Psoas muscle (tissue), 8 donors: ENCODE results near the gene CTNNAL1. TPM values are rescaled to one million over a fixed set of nuclear protein-coding genes. Genes with fewer than 3 reads are reported as not detected.

Source experiments
- ATAC-seq, 4 donors: fragments of 200-7000 bp; cut with Tn5 transposase; one replicate each; pipeline ENCODE4 v1.9.1; 2020; ENCODE audit warnings: moderate library complexity in 3 of 4, mild to moderate bottlenecking in 2 of 4
- DNase-seq, 2 donors: peaks; one replicate each; pipeline ENCODE4 v3.0.0-alpha.2; 2020
- H3K27ac ChIP-seq: fragments of 200-600 bp; one replicate; pipeline ENCODE4 v1.8.0; 2022
- H3K27me3 ChIP-seq, 3 donors: fragments of 200-600 bp in 1 of 3; one replicate each; pipeline versions ENCODE4 v1.6.1 to v1.8.0; 2013 to 2022; ENCODE audit warnings: low read length in 2 of 3, mild to moderate bottlenecking in 2 of 3, moderate library complexity in 1 of 3; ENCODE audit not compliant: insufficient read depth in 3 of 3
- H3K36me3 ChIP-seq, 2 donors: fragments of 200-600 bp in 1 of 2; one replicate each; pipeline versions ENCODE4 v1.6.1 to v1.8.0; 2013 to 2022; ENCODE audit warnings: low read depth in 1 of 2, mild to moderate bottlenecking in 1 of 2, moderate library complexity in 1 of 2; ENCODE audit not compliant: insufficient read depth in 1 of 2
- H3K4me1 ChIP-seq: fragments of 200-600 bp; one replicate; pipeline ENCODE4 v1.8.0; 2022
- H3K4me3 ChIP-seq: fragments of 200-600 bp; one replicate; pipeline ENCODE4 v1.8.0; 2022; ENCODE audit warnings: mild to moderate bottlenecking
- H3K9me3 ChIP-seq: fragments of 200-600 bp; one replicate; pipeline ENCODE4 v1.8.0; 2022
- WGBS, 3 donors: extraction: QIAGEN DNeasy Blood & Tissue Kit; methylation state at CpG; one replicate each; pipeline versions ENCODE4 v1.1.6 to v1.1.7; 2013; 5-methylcytosine and 5-hydroxymethylcytosine counted together
- intact Hi-C, 2 donors: fragments of 100-400 bp; cut with DNase I; formaldehyde crosslinking; loops; one replicate each; pipeline versions ENCODE4 v1.11.0 to v1.14.2; 2022
- polyA plus RNA-seq, 3 donors: library from polyadenylated mRNA; stranded (reverse); fragments of 200-250 nt; gene quantifications; one replicate each; pipeline ENCODE4 v1.2.3, GENCODE V29; 2013
- total RNA-seq, 4 donors: library from RNA; stranded (reverse); fragmentation: NEBNext Ultra II Directional in 2 of 4; extraction: Animal tissue kit (Norgen Biotek cat#: 25700) in 2 of 4; gene quantifications; one replicate each; pipeline versions ENCODE4 v1.2.1 to v1.2.4, GENCODE V29; 2021 to 2023
- TF ChIP-seq, protein P1 (sequence below): fragments of 200-600 bp; IDR thresholded peaks from one replicate; pipeline ENCODE4 v1.8.0; 2022; ENCODE audit warnings: antibody characterized with exemption
- donor health status: healthy with polysubstance abuse.
- donor health status: DM: no; HTN: no; CAD: no; lungs with moderate emphysema.
- donor health status: Bipolar disorder and iron deficiency.
- donor health status: healthy.
- donor health status: DM: yes; HTN: yes; CAD: no.
- donor health status: DM: no; HTN: no; CAD: no.
- donor health status: DM: no; HTN: no; CAD: no.
- donor health status: DM: yes; HTN: yes; CAD: no.

Gene CTNNAL1
- total and polyA plus RNA-seq, 7 donors, result 14.1 to 49.4 (median 35.2) TPM

DNA sequence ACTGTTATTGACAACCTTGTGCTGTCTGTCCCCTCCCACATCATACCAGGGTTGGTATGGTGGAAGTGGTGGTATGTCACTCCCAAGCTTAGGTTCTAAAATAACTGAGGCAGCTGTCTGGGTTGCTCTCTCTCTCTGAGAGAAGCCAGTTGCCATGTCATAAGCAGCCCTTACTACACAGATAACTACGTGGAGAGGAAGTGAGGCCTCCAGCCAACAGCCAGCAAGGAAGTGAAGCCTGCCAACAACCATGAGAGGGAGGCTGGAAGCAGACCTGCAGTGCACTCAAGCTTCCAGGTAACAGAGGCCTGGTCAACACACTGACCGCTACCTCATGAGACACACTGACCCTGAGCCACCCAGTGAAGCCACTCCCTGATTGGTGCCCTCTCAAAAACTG, 18.6 kb downstream of the CTNNAL1 start:
- Histone ChIP-seq H3K36me3 (peaks cover 0 to 33% of the 10 kb centered on the region in 2 donors), H3K4me3 (no peak overlapping the region), H3K4me1 (peaks cover 7% of the 10 kb centered on the region), H3K9me3 (no peaks in the 10 kb centered on the region), H3K27ac (peak overlapping the region; percentile 54), H3K27me3 (no peaks in the 10 kb centered on the region)
- ATAC-seq (peak; percentile 44 to 69 (median 64)), DNase-seq (peak; percentile 18 to 53)
- intact Hi-C loops, result no loop called here
- WGBS, 3 donors, result 44 to 64% (median 46%) methylated on average over 2 of the region's 2 CpGs
- TF ChIP-seq, protein P1, sequence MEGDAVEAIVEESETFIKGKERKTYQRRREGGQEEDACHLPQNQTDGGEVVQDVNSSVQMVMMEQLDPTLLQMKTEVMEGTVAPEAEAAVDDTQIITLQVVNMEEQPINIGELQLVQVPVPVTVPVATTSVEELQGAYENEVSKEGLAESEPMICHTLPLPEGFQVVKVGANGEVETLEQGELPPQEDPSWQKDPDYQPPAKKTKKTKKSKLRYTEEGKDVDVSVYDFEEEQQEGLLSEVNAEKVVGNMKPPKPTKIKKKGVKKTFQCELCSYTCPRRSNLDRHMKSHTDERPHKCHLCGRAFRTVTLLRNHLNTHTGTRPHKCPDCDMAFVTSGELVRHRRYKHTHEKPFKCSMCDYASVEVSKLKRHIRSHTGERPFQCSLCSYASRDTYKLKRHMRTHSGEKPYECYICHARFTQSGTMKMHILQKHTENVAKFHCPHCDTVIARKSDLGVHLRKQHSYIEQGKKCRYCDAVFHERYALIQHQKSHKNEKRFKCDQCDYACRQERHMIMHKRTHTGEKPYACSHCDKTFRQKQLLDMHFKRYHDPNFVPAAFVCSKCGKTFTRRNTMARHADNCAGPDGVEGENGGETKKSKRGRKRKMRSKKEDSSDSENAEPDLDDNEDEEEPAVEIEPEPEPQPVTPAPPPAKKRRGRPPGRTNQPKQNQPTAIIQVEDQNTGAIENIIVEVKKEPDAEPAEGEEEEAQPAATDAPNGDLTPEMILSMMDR, result no peak

DNA sequence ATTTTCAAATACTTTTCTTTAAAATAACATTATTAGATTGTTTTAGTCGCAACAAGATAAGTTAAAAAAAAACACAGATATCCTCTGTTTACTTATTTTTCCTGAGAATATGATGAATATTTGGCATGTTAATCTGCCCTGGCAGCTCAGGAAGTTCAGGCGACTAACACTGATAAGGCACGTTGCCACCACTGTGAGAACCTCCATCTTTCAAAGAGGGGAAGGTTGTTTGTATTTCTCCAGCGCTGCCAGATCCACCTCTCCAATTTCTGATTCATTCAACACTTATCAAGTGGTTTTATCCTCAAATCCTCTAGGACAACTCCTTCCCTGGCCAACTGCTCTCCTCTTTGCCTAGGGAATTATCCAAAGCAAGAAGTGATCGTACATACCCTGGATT, 21.8 kb downstream of the CTNNAL1 start:
- peaks cover 0 to 43% of the 10 kb centered on the region in 2 donors for H3K36me3 ChIP-seq
- peaks cover 7% of the 10 kb centered on the region for H3K4me1 ChIP-seq
- WGBS, 3 donors, result 69 to 78% (median 73%) methylated on average over 5 of the region's 5 CpGs
- TF ChIP-seq, protein P1, result no peak
- H3K27ac ChIP-seq, result no peak overlapping the region
- H3K27me3 ChIP-seq, result no peaks in the 10 kb centered on the region
- H3K9me3 ChIP-seq, result no peaks in the 10 kb centered on the region
- H3K4me3 ChIP-seq, result no peak overlapping the region
- intact Hi-C loops, result no loop called here
- ATAC-seq, result no peak
- no peak for DNase-seq

DNA sequence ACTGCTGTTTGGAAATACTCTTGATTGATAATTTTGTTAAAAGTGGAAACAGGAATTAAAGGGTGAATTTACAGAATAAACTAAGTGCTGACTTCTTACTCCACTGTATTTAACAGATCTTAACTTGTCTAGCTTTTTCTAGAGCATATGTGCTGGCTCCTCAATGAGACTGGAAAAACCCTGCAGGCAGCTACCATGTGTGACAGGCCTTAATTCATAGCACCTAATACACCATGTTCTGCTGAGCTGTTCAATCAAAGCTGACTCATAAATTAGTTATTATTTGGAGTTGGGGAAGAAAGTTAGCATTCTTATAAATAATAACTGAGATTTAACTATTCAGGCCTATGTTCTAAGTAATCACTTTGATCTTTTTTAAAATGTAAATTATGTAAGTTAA, 29.4 kb downstream of the CTNNAL1 start:
- no peak for DNase-seq
- Histone ChIP-seq H3K27me3 (no peaks in the 10 kb centered on the region), H3K27ac (no peak overlapping the region), H3K36me3 (peaks cover 0 to 40% of the 10 kb centered on the region in 2 donors), H3K9me3 (no peaks in the 10 kb centered on the region), H3K4me3 (no peak overlapping the region), H3K4me1 (no peaks in the 10 kb centered on the region)
- TF ChIP-seq, protein P1, result no peak
- ATAC-seq, result no peak
- intact Hi-C loops, result no loop called here

DNA sequence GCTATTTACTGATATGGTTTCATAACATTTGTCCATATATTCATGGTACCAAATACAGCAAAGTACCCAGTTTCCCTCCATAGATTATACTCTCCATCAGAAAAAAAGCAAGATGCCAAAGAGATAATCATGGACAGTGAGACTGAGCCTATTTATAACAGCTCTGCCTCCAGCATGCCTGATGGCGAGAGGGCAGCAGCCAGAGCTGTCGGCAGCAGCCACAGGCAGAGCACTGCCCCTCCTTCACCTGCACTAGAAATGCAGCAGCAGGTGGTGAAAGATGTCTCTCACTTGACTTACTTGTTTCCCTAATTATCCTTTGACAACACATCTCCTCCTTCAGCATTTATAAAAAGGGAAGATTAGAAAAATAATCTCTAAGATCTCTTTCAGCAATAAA, 32.4 kb downstream of the CTNNAL1 start:
- Histone ChIP-seq H3K4me3 (no peak overlapping the region), H3K36me3 (peaks cover 0 to 46% of the 10 kb centered on the region in 2 donors), H3K9me3 (no peaks in the 10 kb centered on the region), H3K4me1 (no peaks in the 10 kb centered on the region), H3K27me3 (no peaks in the 10 kb centered on the region), H3K27ac (no peak overlapping the region)
- intact Hi-C loops, result no loop called here
- WGBS, 3 donors, result 38 to 49% (median 43%) methylated on average over 2 of the region's 2 CpGs
- TF ChIP-seq, protein P1, result no peak
- peak; percentile 70 to 88 (median 74) for ATAC-seq
- DNase-seq, result no peak

DNA sequence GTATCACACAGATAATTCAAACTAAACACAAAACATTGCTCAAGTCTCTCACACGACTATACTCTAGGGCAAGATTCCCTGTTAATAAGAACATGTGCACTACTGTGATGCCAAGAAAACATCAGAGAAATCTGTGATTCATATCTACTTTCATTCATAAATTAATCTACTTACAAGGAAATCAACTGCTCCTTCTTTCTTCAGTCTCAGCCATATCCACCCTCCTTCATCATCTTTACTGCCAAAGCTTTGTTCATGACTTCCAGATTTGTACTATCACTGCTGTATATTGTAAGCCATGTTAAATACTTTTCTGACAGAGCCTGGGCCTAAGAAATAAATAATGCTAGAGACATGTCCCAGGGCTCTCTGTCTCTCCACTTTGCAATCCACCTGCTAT, 35.1 kb downstream of the CTNNAL1 start:
- Histone ChIP-seq H3K4me1 (no peaks in the 10 kb centered on the region), H3K4me3 (no peak overlapping the region), H3K27me3 (no peaks in the 10 kb centered on the region), H3K27ac (no peak overlapping the region), H3K9me3 (no peaks in the 10 kb centered on the region), H3K36me3 (peaks cover 0 to 38% of the 10 kb centered on the region in 2 donors)
- intact Hi-C loops, result no loop called here
- WGBS, 3 donors, result 35 to 79% (median 55%) methylated on average over 1 of the region's 1 CpG
- TF ChIP-seq, protein P1, result no peak
- ATAC-seq (no peak), DNase-seq (no peak)
